Body of pancreas (tissue), 4 donors: ENCODE measurements around the gene PTPRN2. TPM values are rescaled to one million over a fixed set of nuclear protein-coding genes. Genes with fewer than 3 reads are reported as not detected.

Experiments
- ATAC-seq: fragments of 150-250 bp; one replicate; pipeline ENCODE4 v1.9.1; 2016
- DNase-seq, 4 donors: peaks; one replicate each; pipeline ENCODE4 v3.0.0-alpha.2; 2019
- H3K27ac ChIP-seq, 4 donors: fragments of 200-600 bp; sonication (generic); 1 replicate in 3 of 4; 2 replicates in 1 of 4; pipeline versions ENCODE4 v1.5.1 to v1.6.1; 2016 to 2019; ENCODE audit warnings: mild to moderate bottlenecking in 1 of 4, mixed read lengths in 1 of 4, moderate library complexity in 1 of 4
- H3K27me3 ChIP-seq, 2 donors: fragments of 200-600 bp; sonication (generic); one replicate each; pipeline ENCODE4 v1.6.0; 2016; ENCODE audit warnings: mild to moderate bottlenecking in 1 of 2
- H3K36me3 ChIP-seq, 2 donors: fragments of 200-600 bp; sonication (generic); replicated peaks in 1 of 2; 2 replicates each; pipeline ENCODE4 v1.5.1; 2016; ENCODE audit warnings: low read depth in 2 of 2; ENCODE audit not compliant: insufficient read depth in 1 of 2
- H3K4me1 ChIP-seq: fragments of 200-600 bp; sonication (generic); one replicate; pipeline ENCODE4 v1.6.0; 2016
- H3K4me3 ChIP-seq, 2 donors: fragments of 200-600 bp; sonication (generic); 1 replicate in 1 of 2; 2 replicates in 1 of 2; pipeline ENCODE4 v1.5.1; 2016 to 2019
- H3K9me3 ChIP-seq, 3 donors: fragments of 200-600 bp; sonication (generic); 1 replicate in 2 of 3; 2 replicates in 1 of 3; pipeline ENCODE4 v1.5.1; 2016
- CTCF ChIP-seq, 7 experiments: fragments of 450-650 bp in 4 of 7; fragments of 200-600 bp in 3 of 7; sonication (generic) in 3 of 7; IDR thresholded peaks; one replicate each; pipeline ENCODE4 v1.5.1; 2016 to 2019; ENCODE audit warnings: antibody characterized with exemption in 7 of 7
- POLR2A ChIP-seq, 3 donors: fragments of 450-650 bp; IDR thresholded peaks; one replicate each; pipeline ENCODE4 v1.6.1; 2016; ENCODE audit warnings: antibody characterized with exemption in 3 of 3, mild to moderate bottlenecking in 2 of 3
- WGBS, 2 donors: methylation state at CpG; one replicate each; pipeline ENCODE4 v1.1.5; 2017; 5-methylcytosine and 5-hydroxymethylcytosine counted together
- intact Hi-C: fragments of 100-400 bp; cut with DNase I; formaldehyde crosslinking; loops from one replicate; pipeline ENCODE4 v1.15.1; 2023
- total RNA-seq, 2 donors: library from RNA; depleted of rRNA; stranded (reverse); fragments of >200 nt; gene quantifications; one replicate each; pipeline ENCODE4 v1.1.0, GENCODE V29; 2016

PTPRN2 gene
- total RNA-seq, 2 donors from 2014 or later: 31.6 to 76.1 TPM

GRCh38 chr7:158321936-158322615 is 265.5 kb downstream of the PTPRN2 start:
- no peak for DNase-seq
- ATAC-seq: no peak
- 77 to 85% methylated on average over 13 to 26 of the region's 29 CpGs for WGBS, 2 donors
- Histone ChIP-seq H3K9me3 (no peaks in the 10 kb centered on the region), H3K27ac (no peak overlapping the region), H3K4me1 (no peaks in the 10 kb centered on the region), H3K36me3 (no peaks in the 10 kb centered on the region), H3K4me3 (no peak overlapping the region), H3K27me3 (no peaks in the 10 kb centered on the region)
- intact Hi-C loops: no loop called here
- no peak for TF ChIP-seq POLR2A (IDR thresholded peaks at IDR 0.05)
- TF ChIP-seq CTCF (IDR thresholded peaks at IDR 0.05): no peak

- no peak for ATAC-seq
- Histone ChIP-seq H3K9me3 (no peaks in the 10 kb centered on the region), H3K27ac (no peak overlapping the region), H3K4me3 (no peak overlapping the region), H3K27me3 (no peaks in the 10 kb centered on the region), H3K36me3 (no peaks in the 10 kb centered on the region), H3K4me1 (no peaks in the 10 kb centered on the region)
- 76 to 84% methylated on average over 15 to 28 of the region's 28 CpGs for WGBS, 2 donors
- intact Hi-C loops: no loop called here
- TF ChIP-seq CTCF (IDR thresholded peaks at IDR 0.05) (no peak), POLR2A (IDR thresholded peaks at IDR 0.05) (no peak)
- no peak for DNase-seq
These were observed 266.4 kb downstream of the PTPRN2 start for GRCh38 chr7:158321056-158321700.

GRCh38 chr7:158320328-158320727 is 267.3 kb downstream of the PTPRN2 start:
- Histone ChIP-seq H3K27me3 (no peaks in the 10 kb centered on the region), H3K4me3 (no peak overlapping the region), H3K9me3 (no peaks in the 10 kb centered on the region), H3K27ac (no peak overlapping the region), H3K4me1 (no peaks in the 10 kb centered on the region), H3K36me3 (no peaks in the 10 kb centered on the region)
- DNase-seq (no peak), ATAC-seq (no peak)
- TF ChIP-seq CTCF (IDR thresholded peaks at IDR 0.05): no peak
- no peak for TF ChIP-seq POLR2A (IDR thresholded peaks at IDR 0.05)
- 85 to 90% methylated on average over 23 to 26 of the region's 27 CpGs for WGBS, 2 donors
- intact Hi-C loops: no loop called here

GRCh38 chr7:158318511-158318913 is 269.1 kb downstream of the PTPRN2 start:
- intact Hi-C loops: no loop called here
- no peaks in the 10 kb centered on the region for H3K36me3 ChIP-seq
- no peak overlapping the region for H3K27ac ChIP-seq
- no peaks in the 10 kb centered on the region for H3K27me3 ChIP-seq
- ATAC-seq (no peak), DNase-seq (no peak)
- 90 to 93% methylated on average over 10 to 22 of the region's 22 CpGs for WGBS, 2 donors
- TF ChIP-seq POLR2A (IDR thresholded peaks at IDR 0.05) (no peak), CTCF (IDR thresholded peaks at IDR 0.05) (no peak)
- H3K4me1 ChIP-seq: no peaks in the 10 kb centered on the region
- no peak overlapping the region for H3K4me3 ChIP-seq
- H3K9me3 ChIP-seq: no peaks in the 10 kb centered on the region
